ENCODE results near the gene PARP2.

DNA sequence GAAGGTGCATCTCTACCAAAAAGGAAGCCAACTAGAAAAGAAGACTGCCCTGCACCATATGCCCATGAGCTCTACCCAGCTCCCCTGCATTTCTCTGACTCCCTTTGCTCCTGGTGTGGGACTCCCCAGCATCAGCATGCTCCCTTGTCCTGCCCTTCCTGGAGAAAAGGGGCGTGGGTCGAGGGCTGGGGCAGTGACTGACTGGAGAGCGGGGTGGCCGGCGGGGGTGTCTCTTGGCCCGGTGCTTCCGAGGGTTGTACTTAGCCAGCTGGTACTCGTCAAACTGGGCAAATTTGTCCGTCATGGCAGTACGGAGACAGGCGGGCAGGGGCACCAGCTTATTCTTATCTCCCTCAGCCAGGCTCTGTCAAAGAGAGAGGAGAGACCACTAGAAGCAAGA is 60.1 kb downstream of the PARP2 start:
- TF ChIP-seq, protein P1, sequence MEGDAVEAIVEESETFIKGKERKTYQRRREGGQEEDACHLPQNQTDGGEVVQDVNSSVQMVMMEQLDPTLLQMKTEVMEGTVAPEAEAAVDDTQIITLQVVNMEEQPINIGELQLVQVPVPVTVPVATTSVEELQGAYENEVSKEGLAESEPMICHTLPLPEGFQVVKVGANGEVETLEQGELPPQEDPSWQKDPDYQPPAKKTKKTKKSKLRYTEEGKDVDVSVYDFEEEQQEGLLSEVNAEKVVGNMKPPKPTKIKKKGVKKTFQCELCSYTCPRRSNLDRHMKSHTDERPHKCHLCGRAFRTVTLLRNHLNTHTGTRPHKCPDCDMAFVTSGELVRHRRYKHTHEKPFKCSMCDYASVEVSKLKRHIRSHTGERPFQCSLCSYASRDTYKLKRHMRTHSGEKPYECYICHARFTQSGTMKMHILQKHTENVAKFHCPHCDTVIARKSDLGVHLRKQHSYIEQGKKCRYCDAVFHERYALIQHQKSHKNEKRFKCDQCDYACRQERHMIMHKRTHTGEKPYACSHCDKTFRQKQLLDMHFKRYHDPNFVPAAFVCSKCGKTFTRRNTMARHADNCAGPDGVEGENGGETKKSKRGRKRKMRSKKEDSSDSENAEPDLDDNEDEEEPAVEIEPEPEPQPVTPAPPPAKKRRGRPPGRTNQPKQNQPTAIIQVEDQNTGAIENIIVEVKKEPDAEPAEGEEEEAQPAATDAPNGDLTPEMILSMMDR (IDR thresholded peaks at IDR 0.05): no peak
- TF ChIP-seq POLR2A (IDR thresholded peaks at IDR 0.05): no peak
